Measurements from ENCODE around the gene TRAM2.

GRCh38 chr6:52540286-52540902, 36.5 kb downstream of the TRAM2 start:
- TF ChIP-seq, protein P1, sequence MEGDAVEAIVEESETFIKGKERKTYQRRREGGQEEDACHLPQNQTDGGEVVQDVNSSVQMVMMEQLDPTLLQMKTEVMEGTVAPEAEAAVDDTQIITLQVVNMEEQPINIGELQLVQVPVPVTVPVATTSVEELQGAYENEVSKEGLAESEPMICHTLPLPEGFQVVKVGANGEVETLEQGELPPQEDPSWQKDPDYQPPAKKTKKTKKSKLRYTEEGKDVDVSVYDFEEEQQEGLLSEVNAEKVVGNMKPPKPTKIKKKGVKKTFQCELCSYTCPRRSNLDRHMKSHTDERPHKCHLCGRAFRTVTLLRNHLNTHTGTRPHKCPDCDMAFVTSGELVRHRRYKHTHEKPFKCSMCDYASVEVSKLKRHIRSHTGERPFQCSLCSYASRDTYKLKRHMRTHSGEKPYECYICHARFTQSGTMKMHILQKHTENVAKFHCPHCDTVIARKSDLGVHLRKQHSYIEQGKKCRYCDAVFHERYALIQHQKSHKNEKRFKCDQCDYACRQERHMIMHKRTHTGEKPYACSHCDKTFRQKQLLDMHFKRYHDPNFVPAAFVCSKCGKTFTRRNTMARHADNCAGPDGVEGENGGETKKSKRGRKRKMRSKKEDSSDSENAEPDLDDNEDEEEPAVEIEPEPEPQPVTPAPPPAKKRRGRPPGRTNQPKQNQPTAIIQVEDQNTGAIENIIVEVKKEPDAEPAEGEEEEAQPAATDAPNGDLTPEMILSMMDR (conservative IDR thresholded peaks at IDR 0.05; ENCODE audit: low read depth, low read length), result no peak
- TF ChIP-seq EZH2 (IDR thresholded peaks at IDR 0.05; ENCODE audit: low read length, unreplicated experiment) (no peak), EZH2phosphoT487 (IDR thresholded peaks at IDR 0.05; ENCODE audit: borderline replicate concordance, low read length) (no peak)

All from PC-3 (cell line).